Body of pancreas (tissue), 4 donors: ENCODE measurements around the gene SOX5. TPM values are rescaled to one million over a fixed set of nuclear protein-coding genes. Genes with fewer than 3 reads are reported as not detected.
A peak's percentile ranks its signal among the peaks of the same experiment; 100 is the strongest.

Experiments
- ATAC-seq: fragments of 150-250 bp; one replicate; pipeline ENCODE4 v1.9.1; 2016
- DNase-seq, 4 donors: peaks; one replicate each; pipeline ENCODE4 v3.0.0-alpha.2; 2019
- H3K27ac ChIP-seq, 4 donors: fragments of 200-600 bp; sonication (generic); 1 replicate in 3 of 4; 2 replicates in 1 of 4; pipeline versions ENCODE4 v1.5.1 to v1.6.1; 2016 to 2019; ENCODE audit warnings: mild to moderate bottlenecking in 1 of 4, mixed read lengths in 1 of 4, moderate library complexity in 1 of 4
- H3K27me3 ChIP-seq, 2 donors: fragments of 200-600 bp; sonication (generic); one replicate each; pipeline ENCODE4 v1.6.0; 2016; ENCODE audit warnings: mild to moderate bottlenecking in 1 of 2
- H3K36me3 ChIP-seq, 2 donors: fragments of 200-600 bp; sonication (generic); replicated peaks in 1 of 2; 2 replicates each; pipeline ENCODE4 v1.5.1; 2016; ENCODE audit warnings: low read depth in 2 of 2; ENCODE audit not compliant: insufficient read depth in 1 of 2
- H3K4me1 ChIP-seq: fragments of 200-600 bp; sonication (generic); one replicate; pipeline ENCODE4 v1.6.0; 2016
- H3K4me3 ChIP-seq, 2 donors: fragments of 200-600 bp; sonication (generic); 1 replicate in 1 of 2; 2 replicates in 1 of 2; pipeline ENCODE4 v1.5.1; 2016 to 2019
- H3K9me3 ChIP-seq, 3 donors: fragments of 200-600 bp; sonication (generic); 1 replicate in 2 of 3; 2 replicates in 1 of 3; pipeline ENCODE4 v1.5.1; 2016
- POLR2A ChIP-seq, 3 donors: fragments of 450-650 bp; IDR thresholded peaks; one replicate each; pipeline ENCODE4 v1.6.1; 2016; ENCODE audit warnings: antibody characterized with exemption in 3 of 3, mild to moderate bottlenecking in 2 of 3
- WGBS, 2 donors: methylation state at CpG; one replicate each; pipeline ENCODE4 v1.1.5; 2017; 5-methylcytosine and 5-hydroxymethylcytosine counted together
- intact Hi-C: fragments of 100-400 bp; cut with DNase I; formaldehyde crosslinking; loops from one replicate; pipeline ENCODE4 v1.15.1; 2023
- total RNA-seq, 2 donors: library from RNA; depleted of rRNA; stranded (reverse); fragments of >200 nt; gene quantifications; one replicate each; pipeline ENCODE4 v1.1.0, GENCODE V29; 2016
- TF ChIP-seq, protein P1 (sequence below), 7 experiments: fragments of 450-650 bp in 4 of 7; fragments of 200-600 bp in 3 of 7; sonication (generic) in 3 of 7; IDR thresholded peaks; one replicate each; pipeline ENCODE4 v1.5.1; 2016 to 2019; ENCODE audit warnings: antibody characterized with exemption in 7 of 7

The SOX5 gene
- total RNA-seq, 2 donors from 2014 or later: 3.0 to 10.4 TPM

DNA sequence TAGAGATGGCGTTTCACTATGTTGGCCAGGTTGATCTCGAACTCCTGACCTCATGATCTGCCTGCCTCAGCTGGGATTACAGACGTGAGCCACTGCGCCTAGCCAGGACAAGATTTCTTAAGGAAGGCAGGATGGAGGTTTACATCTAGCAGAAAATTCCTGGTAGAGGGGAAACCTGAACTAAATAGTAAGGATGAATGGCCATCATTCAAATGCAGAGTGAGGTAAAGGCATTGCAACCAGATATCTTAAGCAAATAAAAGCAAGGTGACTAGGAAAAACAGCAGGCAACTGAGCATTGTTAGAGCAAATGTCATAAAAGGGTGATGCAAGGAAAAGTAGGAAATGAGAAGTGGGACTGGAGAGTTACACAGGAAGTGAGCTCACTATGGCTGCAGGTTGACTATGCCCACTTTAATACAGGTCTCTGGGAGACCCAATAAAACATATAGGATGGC is 133.0 kb downstream of the SOX5 start:
- ATAC-seq (no peak), DNase-seq (no peak)
- WGBS, 2 donors: 76 to 87% methylated on average over 4 of the region's 4 CpGs
- intact Hi-C loops: no loop called here
- H3K4me1 ChIP-seq: no peaks in the 10 kb centered on the region
- H3K36me3 ChIP-seq: no peaks in the 10 kb centered on the region
- H3K4me3 ChIP-seq: no peak overlapping the region
- H3K27ac ChIP-seq: no peak overlapping the region
- TF ChIP-seq, protein P1, sequence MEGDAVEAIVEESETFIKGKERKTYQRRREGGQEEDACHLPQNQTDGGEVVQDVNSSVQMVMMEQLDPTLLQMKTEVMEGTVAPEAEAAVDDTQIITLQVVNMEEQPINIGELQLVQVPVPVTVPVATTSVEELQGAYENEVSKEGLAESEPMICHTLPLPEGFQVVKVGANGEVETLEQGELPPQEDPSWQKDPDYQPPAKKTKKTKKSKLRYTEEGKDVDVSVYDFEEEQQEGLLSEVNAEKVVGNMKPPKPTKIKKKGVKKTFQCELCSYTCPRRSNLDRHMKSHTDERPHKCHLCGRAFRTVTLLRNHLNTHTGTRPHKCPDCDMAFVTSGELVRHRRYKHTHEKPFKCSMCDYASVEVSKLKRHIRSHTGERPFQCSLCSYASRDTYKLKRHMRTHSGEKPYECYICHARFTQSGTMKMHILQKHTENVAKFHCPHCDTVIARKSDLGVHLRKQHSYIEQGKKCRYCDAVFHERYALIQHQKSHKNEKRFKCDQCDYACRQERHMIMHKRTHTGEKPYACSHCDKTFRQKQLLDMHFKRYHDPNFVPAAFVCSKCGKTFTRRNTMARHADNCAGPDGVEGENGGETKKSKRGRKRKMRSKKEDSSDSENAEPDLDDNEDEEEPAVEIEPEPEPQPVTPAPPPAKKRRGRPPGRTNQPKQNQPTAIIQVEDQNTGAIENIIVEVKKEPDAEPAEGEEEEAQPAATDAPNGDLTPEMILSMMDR (IDR thresholded peaks at IDR 0.05): no peak
- no peak for TF ChIP-seq POLR2A (IDR thresholded peaks at IDR 0.05)
- no peaks in the 10 kb centered on the region for H3K9me3 ChIP-seq
- no peaks in the 10 kb centered on the region for H3K27me3 ChIP-seq

DNA sequence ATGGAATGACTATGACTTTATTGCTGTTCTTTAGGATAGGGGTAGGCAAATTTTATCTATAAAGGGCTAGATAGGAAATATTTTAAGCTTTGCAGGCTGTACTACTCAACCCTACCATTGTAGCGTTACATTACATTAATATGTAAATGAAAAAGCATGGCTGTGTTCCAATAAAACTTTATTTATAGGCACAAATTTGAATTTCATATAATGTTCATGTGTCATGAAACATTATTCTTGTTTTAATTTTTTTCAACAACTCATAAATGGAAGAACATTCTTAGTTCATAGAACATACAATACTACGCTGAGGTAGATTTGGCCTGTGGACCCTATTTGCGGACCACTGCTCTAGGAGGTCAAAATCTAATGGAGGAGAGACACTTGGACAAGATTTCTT is 133.7 kb downstream of the SOX5 start:
- H3K9me3 ChIP-seq: no peaks in the 10 kb centered on the region
- H3K27ac ChIP-seq: no peak overlapping the region
- intact Hi-C loops: no loop called here
- H3K4me3 ChIP-seq: no peak overlapping the region
- ATAC-seq (no peak), DNase-seq (no peak)
- 93 to 96% methylated on average over 3 of the region's 3 CpGs for WGBS, 2 donors
- TF ChIP-seq, protein P1 (IDR thresholded peaks at IDR 0.05): no peak
- no peak for TF ChIP-seq POLR2A (IDR thresholded peaks at IDR 0.05)
- H3K36me3 ChIP-seq: no peaks in the 10 kb centered on the region
- no peaks in the 10 kb centered on the region for H3K4me1 ChIP-seq
- no peaks in the 10 kb centered on the region for H3K27me3 ChIP-seq

DNA sequence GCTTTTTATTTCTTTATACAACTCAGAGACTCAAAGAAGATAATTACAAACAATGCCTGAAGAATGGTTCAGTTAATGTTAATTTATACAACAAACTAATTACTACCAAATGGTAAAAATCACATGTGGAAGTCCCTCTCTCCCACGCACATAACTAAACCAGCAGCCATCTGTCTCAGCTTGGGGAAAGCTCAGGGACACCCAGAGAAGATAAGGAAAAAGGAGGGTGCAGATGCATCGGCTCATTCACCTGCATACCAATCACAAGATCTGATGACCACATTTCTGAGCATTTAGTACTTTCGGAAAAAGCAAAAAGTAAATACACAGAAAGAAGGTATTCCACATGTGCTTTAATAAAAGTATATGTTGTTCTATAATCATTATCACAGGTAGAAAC is 136.3 kb downstream of the SOX5 start:
- H3K9me3 ChIP-seq: no peaks in the 10 kb centered on the region
- TF ChIP-seq, protein P1 (IDR thresholded peaks at IDR 0.05): no peak
- ATAC-seq: no peak
- intact Hi-C loops: no loop called here
- no peak for DNase-seq
- H3K36me3 ChIP-seq: no peaks in the 10 kb centered on the region
- H3K27ac ChIP-seq: no peak overlapping the region
- 27 to 33% methylated on average over 3 of the region's 3 CpGs for WGBS, 2 donors
- H3K4me1 ChIP-seq: peaks cover 10% of the 10 kb centered on the region
- H3K27me3 ChIP-seq: no peaks in the 10 kb centered on the region
- H3K4me3 ChIP-seq: no peak overlapping the region

DNA sequence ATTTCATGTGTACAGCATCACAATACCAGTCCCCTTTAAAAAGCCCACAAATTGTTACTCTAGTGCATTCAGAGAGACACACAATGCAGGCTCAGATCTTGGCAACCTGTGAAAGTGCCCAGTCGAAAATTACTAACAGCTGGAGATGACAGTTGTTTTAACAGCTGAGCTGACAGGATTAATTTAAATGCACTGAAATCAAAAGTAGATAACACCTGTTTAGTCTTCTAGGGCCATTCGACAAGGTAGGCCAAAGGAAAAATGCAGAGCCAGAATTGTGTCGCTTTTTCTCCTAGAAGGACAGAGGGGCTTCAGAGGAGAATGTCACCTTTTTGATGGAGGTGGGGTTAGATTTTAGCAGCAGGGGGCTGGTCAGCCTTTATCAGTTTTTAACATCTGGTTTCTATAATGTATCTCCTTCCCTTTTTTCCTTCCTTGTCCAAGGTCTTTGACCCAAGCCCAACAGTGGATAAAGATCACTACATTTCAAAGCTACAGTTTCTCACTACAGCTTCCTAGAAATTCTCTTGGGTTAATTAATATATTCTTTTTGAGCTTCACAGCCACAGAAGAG is 139.1 kb downstream of the SOX5 start:
- 22 to 40% methylated on average over 3 of the region's 3 CpGs for WGBS, 2 donors
- no peak for TF ChIP-seq POLR2A (IDR thresholded peaks at IDR 0.05)
- TF ChIP-seq, protein P1 (IDR thresholded peaks at IDR 0.05): no peak
- no peaks in the 10 kb centered on the region for H3K27me3 ChIP-seq
- peaks cover 10% of the 10 kb centered on the region for H3K4me1 ChIP-seq
- ATAC-seq (peak; percentile 67), DNase-seq (peak in 2 of 4 donors; percentile 10 to 14)
- H3K4me3 ChIP-seq: no peak overlapping the region
- intact Hi-C loops: no loop called here
- H3K27ac ChIP-seq: peak overlapping the region in 1 of 4 donors; percentile 4
- no peaks in the 10 kb centered on the region for H3K36me3 ChIP-seq
- no peaks in the 10 kb centered on the region for H3K9me3 ChIP-seq

DNA sequence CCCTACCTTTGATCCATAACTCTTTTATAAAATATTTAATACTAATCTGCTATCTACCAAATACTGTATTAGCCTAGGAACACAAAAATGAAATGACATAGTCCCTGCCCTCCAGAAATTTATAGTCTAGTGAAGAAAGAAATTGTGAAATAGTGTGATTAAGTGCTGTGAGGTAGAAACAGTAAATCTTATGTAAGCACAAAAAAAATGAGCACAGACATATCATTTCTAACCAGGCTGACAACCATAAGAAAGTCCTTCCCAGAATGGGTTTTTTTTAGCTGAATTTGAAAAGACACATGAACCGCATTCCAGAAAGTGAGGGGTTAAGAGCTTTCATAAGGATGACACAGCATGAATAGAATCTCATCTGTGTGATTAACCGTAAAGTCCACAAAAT is 145.9 kb downstream of the SOX5 start:
- ATAC-seq (no peak), DNase-seq (no peak)
- no peaks in the 10 kb centered on the region for H3K27me3 ChIP-seq
- 62 to 68% methylated on average over 2 of the region's 2 CpGs for WGBS, 2 donors
- intact Hi-C loops: no loop called here
- H3K4me1 ChIP-seq: no peaks in the 10 kb centered on the region
- H3K9me3 ChIP-seq: no peaks in the 10 kb centered on the region
- no peak for TF ChIP-seq POLR2A (IDR thresholded peaks at IDR 0.05)
- TF ChIP-seq, protein P1 (IDR thresholded peaks at IDR 0.05): no peak
- H3K4me3 ChIP-seq: no peak overlapping the region
- H3K27ac ChIP-seq: no peak overlapping the region
- H3K36me3 ChIP-seq: no peaks in the 10 kb centered on the region
